PC-9 (cell line): ENCODE data around the gene PBX1.

Experiments used
- CTCF ChIP-seq: fragments of 200-600 bp; sonication (generic); conservative IDR thresholded peaks from 2 replicates; pipeline ENCODE4 v1.6.1; 2017; ENCODE audit warnings: mixed run types, antibody characterized with exemption, mild to moderate bottlenecking, moderate library complexity
- EZH2 ChIP-seq: fragments of 200-600 bp; sonication (generic); IDR thresholded peaks from 2 replicates; pipeline ENCODE4 v1.8.0; 2017; ENCODE audit warnings: antibody characterized with exemption, low read depth

GRCh38 chr1:164846731-164847691, 288.0 kb downstream of the PBX1 start:
- TF ChIP-seq CTCF, result no peak
- TF ChIP-seq EZH2, result no peak
